Stimulated activated CD4-positive, alpha-beta T cell treated with anti-CD3 and anti-CD28 coated beads, Interleukin-12 subunit alpha, Interleukin-12 subunit beta, amount 100 ng/mL, for 24 hours (primary cell): ENCODE measurements around the gene INO80B.

Source experiments
- DNase-seq, 2 experiments: peaks; one replicate each; pipeline ENCODE4 v3.0.0-alpha.2; 2020; ENCODE audit warnings: low read depth in 2 of 2

Gene INO80B

DNA sequence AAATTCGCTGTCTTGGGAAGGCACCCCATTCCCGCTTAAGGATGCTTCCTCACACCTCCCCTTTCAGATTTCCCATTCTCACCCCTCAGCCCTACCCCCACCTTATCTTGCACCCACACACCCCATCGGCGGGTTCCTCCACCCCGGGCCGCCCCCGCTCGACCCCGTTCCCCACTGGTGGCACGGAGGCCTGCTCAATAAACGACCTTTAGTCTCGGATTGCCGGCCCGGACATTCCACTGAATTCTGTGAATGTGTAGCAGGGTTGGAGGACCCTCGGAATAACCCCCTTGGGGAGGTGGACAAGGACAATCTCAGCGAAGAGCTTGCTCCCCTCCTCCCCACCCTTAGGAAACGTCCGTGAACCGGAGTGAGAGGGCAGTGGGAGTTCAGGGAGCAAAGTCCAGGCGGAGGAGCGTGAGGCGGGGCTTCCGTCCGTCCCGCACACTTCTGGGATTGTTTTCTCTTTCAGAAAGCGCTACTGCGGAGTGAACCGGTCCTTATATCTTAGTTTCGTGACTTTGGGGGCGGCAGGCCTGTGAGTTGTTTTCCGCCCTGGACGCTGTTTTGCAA, 47.3 kb downstream of the INO80B start:
- DNase-seq = no peak

DNA sequence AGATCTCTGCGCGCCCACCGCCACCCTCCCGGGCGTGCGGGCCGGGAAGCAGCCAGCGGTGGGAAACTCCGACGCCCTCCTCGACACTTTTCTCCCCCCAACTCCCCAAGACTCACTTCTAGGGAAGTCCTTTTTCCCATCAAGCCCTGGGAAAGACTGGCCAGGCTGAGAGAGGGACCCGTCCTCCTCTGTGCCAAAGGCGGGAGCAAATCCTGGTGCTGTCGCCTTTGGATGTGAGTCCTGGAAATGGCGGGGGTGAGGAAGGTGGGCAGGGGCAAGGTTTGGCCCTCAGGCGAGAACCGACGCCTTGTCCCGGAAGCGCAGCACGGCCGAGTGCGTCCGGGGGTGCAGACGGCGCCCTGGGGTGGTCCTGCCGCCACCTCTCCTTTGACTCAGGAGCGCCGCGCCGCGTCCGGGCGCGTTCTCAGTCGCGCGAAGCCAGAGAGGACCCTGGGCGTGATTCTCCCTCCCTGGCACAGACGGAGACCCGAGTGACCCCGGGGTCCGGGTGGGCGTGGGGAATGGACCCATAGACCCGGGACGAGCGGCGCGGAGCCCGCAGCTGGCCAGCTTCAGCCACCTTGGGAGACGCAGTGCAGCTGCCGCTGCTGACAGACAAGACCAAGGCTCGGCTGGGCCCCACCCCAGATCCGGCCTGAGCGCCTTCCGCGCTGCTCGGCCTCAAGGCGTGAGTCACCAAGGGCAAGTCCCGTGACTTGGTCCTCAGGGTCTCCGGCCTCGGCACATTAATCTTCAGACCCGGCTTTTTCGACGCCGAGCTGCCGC, 48.0 kb downstream of the INO80B start:
- peak in 1 of 2 experiments; percentile 40 for DNase-seq

DNA sequence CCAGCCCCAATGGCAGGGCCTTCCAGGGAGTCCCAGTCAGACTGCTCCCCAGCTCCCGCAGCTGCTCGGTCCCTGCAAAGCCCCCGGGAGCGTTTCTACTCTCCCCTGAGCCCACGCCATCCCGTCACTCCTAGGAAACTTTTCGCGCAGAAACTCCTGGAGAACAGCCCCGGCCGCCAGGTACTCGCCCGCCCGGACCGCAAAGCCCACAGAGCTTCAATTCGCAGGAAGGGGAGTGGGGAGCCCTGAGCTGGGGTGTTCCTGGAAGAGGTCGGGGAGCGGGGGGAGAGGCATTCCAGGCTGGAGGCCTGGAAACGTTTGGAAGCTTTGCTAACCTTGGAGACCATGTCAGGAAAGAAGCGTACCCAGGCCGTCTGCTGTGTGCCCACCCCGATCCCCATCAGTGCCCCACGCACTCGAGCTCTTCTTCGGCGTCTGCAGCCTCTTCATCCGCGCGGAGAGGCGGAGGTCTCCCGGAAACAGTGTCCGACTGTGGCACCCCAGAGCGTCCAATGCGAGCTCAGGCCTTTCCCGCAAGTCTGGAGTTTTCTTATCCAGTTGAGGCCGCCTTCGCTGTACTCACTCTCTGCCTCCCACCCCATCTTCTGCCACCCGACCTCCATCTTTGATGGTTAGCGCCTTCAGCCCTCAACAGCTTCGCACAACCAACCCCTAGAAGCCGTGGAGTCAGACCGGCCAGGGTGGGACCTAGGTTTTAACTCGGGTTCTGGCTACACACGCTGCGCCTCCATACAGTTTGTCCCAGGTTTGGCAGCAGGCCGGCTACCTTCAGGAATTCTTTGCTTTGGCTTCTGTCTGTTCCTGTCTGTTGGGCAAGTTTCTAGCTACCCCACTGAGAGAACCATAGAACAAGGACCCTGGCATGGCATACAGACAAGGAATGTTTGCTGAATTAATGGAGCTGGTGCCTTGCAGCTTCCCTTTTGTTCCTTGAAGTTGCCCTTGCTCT, 48.9 kb downstream of the INO80B start:
- no peak for DNase-seq

DNA sequence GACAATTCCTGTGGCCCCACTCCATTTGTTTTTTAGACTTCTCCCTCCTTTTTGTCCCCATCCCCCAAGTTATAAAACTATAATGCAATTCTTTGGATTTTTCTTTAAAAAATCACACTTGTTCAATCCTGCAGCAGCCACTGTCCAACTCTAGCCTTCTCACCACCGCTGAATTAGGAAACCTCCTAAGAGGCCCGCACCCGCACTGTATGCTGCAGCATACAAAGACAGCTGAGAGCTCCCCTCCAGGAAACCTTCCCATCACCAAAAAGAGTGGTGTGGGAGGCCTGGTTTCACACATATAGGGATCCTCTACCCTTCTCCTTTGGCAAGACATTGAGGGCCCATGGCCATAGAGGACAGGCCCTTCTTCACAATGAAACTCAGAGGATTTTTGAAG, 49.7 kb downstream of the INO80B start:
- DNase-seq = no peak

DNA sequence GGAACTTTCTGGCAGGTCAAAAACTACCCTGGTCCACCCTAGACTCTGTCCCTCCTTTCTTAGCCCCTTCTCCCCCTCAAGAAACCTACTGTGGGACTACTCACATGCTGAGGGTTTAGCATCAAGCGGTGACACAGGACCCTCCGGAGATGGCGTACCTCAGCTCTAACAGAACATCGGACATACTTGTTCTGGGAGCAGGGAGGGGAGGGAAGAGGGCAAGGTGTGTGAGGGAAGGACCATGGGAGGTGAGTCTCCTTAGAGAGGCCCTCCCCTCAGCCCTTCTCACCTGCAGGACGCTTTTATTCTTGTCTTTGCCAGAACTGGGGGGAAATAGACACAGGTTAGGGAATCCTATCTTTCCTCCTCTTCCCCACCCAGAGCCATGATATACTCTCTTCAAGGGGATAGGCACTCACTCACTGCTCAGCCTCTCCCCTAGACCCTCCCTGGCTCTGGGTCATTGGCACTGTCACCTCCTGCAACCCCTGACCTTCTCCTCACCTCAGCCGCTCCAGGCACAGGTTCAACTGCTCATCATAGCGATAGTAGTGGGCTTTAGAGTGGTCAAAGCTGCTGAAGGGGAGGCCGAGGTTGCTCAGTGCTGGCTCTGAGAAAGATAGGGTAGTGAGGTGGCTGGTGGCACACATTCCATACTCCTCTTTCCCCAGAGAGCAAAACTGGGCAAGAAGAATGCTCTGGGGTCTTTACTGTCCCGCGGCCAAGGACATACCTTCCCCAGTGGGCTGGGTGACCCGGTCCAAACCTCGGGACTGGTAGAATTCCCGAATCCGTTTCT, 50.8 kb downstream of the INO80B start:
- no peak for DNase-seq

DNA sequence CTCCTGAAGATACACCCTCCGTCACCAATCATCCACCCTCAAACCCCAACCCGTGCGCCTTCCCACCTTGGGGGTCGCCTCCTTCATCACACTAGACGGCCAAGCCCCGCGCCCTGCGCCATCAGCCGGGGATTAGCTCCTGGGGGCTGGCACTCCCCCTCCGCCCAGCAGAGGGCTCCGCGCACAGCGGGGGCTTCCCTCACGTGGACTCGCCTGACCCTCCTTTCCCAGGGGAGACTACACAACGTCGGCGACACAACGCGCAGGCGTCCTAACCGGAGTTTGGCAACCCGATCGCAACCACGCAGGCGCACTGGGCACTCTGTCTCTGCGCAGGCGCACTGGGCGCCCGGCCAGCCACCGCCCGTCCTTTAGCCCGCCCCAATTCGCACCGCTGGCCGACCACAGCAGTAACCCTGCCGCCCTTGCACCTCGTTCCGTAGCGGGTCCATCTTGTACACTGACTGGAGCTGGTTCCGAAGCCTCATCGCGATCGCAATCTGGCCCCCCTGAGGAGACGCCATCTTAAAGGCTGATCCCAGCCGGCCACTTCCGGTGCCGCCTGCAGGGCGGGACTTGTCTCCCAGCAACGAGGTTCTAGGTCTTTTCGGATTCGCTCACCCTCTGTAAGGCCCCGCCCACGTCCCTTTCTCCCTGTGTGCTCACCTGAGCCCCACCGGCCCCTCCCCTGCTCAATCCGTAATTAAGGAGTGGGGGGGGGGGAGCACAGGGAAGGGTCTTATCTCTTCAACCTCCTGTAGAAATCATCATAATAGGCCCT, 52.4 kb downstream of the INO80B start, which contains the start of gene PCGF1:
Gene PCGF1 (minus strand): TSS at position 551 of the 781 bp plus-strand sequence. CDS start 27 bp downstream, at position 524.
- DNase-seq = peak; percentile 96 to 99
